HepG2 (cell line): ENCODE data around the gene NKX6-1.

ENCODE experiments used
- GATAD2A ChIP-seq: IDR thresholded peaks from 2 replicates; pipeline ENCODE4 v1.6.1; 2016
- GTF2F1 ChIP-seq: fragments of 150-350 bp; IDR thresholded peaks from 2 replicates; pipeline ENCODE4 v1.6.1; 2014; ENCODE audit warnings: low read length
- KLF11 ChIP-seq: IDR thresholded peaks from 2 replicates; pipeline ENCODE4 v1.6.1; 2016; ENCODE audit warnings: missing compliant biosample characterization
- PAX8 ChIP-seq: sonication (generic); formaldehyde crosslinking; IDR thresholded peaks from 2 replicates; pipeline ENCODE4 v1.8.0; 2022; ENCODE audit warnings: mild to moderate bottlenecking, missing genetic modification reagents, borderline replicate concordance
- POLR2A ChIP-seq, 2 experiments: IDR thresholded peaks; 2 replicates each; pipeline ENCODE4 v1.6.1; 2011; ENCODE audit warnings: low read depth in 2 of 2, low read length in 2 of 2, mild to moderate bottlenecking in 1 of 2, moderate library complexity in 1 of 2; ENCODE audit not compliant: insufficient read depth in 1 of 2
- POLR2AphosphoS2 ChIP-seq: IDR thresholded peaks from 2 replicates; pipeline ENCODE4 v1.6.1; 2011; ENCODE audit warnings: low read depth, low read length, improper control_type of control experiment
- TAF1 ChIP-seq: sonication (generic); formaldehyde crosslinking; IDR thresholded peaks from 2 replicates; pipeline ENCODE4 v1.4.0; 2020; ENCODE audit warnings: missing genetic modification reagents
- TCF7L2 ChIP-seq: IDR thresholded peaks from 2 replicates; pipeline ENCODE4 v1.6.1; 2011; ENCODE audit warnings: mild to moderate bottlenecking, low read depth, low read length, moderate library complexity
- TP53 ChIP-seq: sonication (generic); formaldehyde crosslinking; conservative IDR thresholded peaks from 2 replicates; pipeline ENCODE4 v1.4.0; 2020; ENCODE audit warnings: missing genetic modification reagents
- TF ChIP-seq, protein P1 (sequence below): sonication (generic); formaldehyde crosslinking; conservative IDR thresholded peaks from 2 replicates; pipeline ENCODE4 v1.8.0; 2022; ENCODE audit warnings: missing genetic modification reagents
- TF ChIP-seq, protein P2 (sequence below): sonication (generic); formaldehyde crosslinking; IDR thresholded peaks from 2 replicates; pipeline ENCODE4 v1.5.0; 2020; ENCODE audit warnings: mild to moderate bottlenecking, missing genetic modification reagents, moderate library complexity
- TF ChIP-seq, protein P3 (sequence below): IDR thresholded peaks from 2 replicates; pipeline ENCODE4 v1.6.1; 2016
- TF ChIP-seq, protein P4 (sequence below): sonication (generic); formaldehyde crosslinking; IDR thresholded peaks from 2 replicates; pipeline ENCODE4 v1.9.0; 2021; ENCODE audit warnings: missing genetic modification reagents, borderline replicate concordance

DNA sequence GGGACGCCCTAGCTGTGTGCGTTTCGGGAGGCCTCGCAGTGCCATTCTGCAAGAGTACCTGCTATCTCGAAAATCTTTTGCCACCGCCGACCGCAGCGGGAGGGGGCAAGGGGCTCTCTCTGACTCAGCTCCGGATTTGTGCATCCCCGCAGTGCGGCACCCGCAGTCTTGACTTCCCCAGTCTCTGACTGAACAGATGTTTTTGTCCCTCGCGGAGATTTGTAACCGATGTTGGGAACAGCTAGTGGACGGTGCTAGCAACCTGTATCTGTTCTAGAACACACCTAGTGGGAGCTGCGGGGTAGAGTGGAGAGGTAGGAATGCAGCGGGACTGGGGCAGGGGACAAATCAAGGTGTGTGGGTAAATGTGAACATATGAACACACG is 17.2 kb downstream of the NKX6-1 start:
- TF ChIP-seq KLF11 (CRISPR knock-in tag) (no peak), GATAD2A (CRISPR knock-in tag) (no peak), TP53 (no peak), POLR2A (IDR thresholded peaks at IDR 0.05; ENCODE audit: insufficient read depth in 1 of 2, low read depth in 2 of 2, low read length in 2 of 2) (no peak), GTF2F1 (no peak), PAX8 (no peak), TCF7L2 (no peak), POLR2AphosphoS2 (no peak), TAF1 (CRISPR knock-in tag) (no peak)
- TF ChIP-seq, protein P1, sequence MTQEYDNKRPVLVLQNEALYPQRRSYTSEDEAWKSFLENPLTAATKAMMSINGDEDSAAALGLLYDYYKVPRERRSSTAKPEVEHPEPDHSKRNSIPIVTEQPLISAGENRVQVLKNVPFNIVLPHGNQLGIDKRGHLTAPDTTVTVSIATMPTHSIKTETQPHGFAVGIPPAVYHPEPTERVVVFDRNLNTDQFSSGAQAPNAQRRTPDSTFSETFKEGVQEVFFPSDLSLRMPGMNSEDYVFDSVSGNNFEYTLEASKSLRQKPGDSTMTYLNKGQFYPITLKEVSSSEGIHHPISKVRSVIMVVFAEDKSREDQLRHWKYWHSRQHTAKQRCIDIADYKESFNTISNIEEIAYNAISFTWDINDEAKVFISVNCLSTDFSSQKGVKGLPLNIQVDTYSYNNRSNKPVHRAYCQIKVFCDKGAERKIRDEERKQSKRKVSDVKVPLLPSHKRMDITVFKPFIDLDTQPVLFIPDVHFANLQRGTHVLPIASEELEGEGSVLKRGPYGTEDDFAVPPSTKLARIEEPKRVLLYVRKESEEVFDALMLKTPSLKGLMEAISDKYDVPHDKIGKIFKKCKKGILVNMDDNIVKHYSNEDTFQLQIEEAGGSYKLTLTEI (CRISPR knock-in tag), result no peak
- TF ChIP-seq, protein P2, sequence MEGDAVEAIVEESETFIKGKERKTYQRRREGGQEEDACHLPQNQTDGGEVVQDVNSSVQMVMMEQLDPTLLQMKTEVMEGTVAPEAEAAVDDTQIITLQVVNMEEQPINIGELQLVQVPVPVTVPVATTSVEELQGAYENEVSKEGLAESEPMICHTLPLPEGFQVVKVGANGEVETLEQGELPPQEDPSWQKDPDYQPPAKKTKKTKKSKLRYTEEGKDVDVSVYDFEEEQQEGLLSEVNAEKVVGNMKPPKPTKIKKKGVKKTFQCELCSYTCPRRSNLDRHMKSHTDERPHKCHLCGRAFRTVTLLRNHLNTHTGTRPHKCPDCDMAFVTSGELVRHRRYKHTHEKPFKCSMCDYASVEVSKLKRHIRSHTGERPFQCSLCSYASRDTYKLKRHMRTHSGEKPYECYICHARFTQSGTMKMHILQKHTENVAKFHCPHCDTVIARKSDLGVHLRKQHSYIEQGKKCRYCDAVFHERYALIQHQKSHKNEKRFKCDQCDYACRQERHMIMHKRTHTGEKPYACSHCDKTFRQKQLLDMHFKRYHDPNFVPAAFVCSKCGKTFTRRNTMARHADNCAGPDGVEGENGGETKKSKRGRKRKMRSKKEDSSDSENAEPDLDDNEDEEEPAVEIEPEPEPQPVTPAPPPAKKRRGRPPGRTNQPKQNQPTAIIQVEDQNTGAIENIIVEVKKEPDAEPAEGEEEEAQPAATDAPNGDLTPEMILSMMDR (CRISPR knock-in tag), result no peak
- TF ChIP-seq, protein P3, sequence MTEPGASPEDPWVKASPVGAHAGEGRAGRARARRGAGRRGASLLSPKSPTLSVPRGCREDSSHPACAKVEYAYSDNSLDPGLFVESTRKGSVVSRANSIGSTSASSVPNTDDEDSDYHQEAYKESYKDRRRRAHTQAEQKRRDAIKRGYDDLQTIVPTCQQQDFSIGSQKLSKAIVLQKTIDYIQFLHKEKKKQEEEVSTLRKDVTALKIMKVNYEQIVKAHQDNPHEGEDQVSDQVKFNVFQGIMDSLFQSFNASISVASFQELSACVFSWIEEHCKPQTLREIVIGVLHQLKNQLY (CRISPR knock-in tag), result no peak
- TF ChIP-seq, protein P4, sequence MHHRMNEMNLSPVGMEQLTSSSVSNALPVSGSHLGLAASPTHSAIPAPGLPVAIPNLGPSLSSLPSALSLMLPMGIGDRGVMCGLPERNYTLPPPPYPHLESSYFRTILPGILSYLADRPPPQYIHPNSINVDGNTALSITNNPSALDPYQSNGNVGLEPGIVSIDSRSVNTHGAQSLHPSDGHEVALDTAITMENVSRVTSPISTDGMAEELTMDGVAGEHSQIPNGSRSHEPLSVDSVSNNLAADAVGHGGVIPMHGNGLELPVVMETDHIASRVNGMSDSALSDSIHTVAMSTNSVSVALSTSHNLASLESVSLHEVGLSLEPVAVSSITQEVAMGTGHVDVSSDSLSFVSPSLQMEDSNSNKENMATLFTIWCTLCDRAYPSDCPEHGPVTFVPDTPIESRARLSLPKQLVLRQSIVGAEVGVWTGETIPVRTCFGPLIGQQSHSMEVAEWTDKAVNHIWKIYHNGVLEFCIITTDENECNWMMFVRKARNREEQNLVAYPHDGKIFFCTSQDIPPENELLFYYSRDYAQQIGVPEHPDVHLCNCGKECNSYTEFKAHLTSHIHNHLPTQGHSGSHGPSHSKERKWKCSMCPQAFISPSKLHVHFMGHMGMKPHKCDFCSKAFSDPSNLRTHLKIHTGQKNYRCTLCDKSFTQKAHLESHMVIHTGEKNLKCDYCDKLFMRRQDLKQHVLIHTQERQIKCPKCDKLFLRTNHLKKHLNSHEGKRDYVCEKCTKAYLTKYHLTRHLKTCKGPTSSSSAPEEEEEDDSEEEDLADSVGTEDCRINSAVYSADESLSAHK (CRISPR knock-in tag), result no peak
